HG03460 (cell line): ENCODE results near the gene KRTAP5-8.
"Not testable (repeated sequence)": the region's sequence is repeated elsewhere in the genome, so short reads cannot be mapped to it uniquely, and the experiment has no call there.

Source experiments
- ATAC-seq: cut with Tn5 transposase; IDR thresholded peaks from one replicate; pipeline ENCODE4 v1.9.1; 2021; ENCODE audit not compliant: unreplicated experiment

KRTAP5-8 gene

GRCh38 chr11:71542879-71543777 lies 5.3 kb downstream of the KRTAP5-8 start:
- ATAC-seq = no peak

GRCh38 chr11:71543866-71544265 lies 6.0 kb downstream of the KRTAP5-8 start:
- ATAC-seq = no peak

GRCh38 chr11:71544525-71545214 lies 6.8 kb downstream of the KRTAP5-8 start:
- ATAC-seq = no peak

- ATAC-seq = no peak
Observed at GRCh38 chr11:71545405-71545966, 7.7 kb downstream of the KRTAP5-8 start.

- ATAC-seq = no peak
Observed at GRCh38 chr11:71548120-71548519, 10.3 kb downstream of the KRTAP5-8 start, which contains the start of gene KRTAP5-9. Gene KRTAP5-9, plus strand, starts transcription at chr11:71548420. Its CDS starts 238 bp downstream, at chr11:71548658.

- no peak for ATAC-seq
Observed at GRCh38 chr11:71548716-71549151, 10.9 kb downstream of the KRTAP5-8 start.

GRCh38 chr11:71551711-71552110 lies 13.9 kb downstream of the KRTAP5-8 start:
- no peak for ATAC-seq

- ATAC-seq = no peak
Observed at GRCh38 chr11:71554996-71555395, 17.2 kb downstream of the KRTAP5-8 start.

- ATAC-seq = no peak
Observed at GRCh38 chr11:71555508-71555907, 17.7 kb downstream of the KRTAP5-8 start.

GRCh38 chr11:71556018-71556417 lies 18.2 kb downstream of the KRTAP5-8 start:
- no peak for ATAC-seq

GRCh38 chr11:71557257-71557656 lies 19.4 kb downstream of the KRTAP5-8 start:
- ATAC-seq = no peak

- no peak for ATAC-seq
Observed at GRCh38 chr11:71558996-71559395, 21.2 kb downstream of the KRTAP5-8 start.

GRCh38 chr11:71562120-71562519 lies 24.3 kb downstream of the KRTAP5-8 start:
- no peak for ATAC-seq

- ATAC-seq = no peak
Observed at GRCh38 chr11:71563406-71563805, 25.6 kb downstream of the KRTAP5-8 start.

- no peak for ATAC-seq
Observed at GRCh38 chr11:71564430-71564829, 26.6 kb downstream of the KRTAP5-8 start.

GRCh38 chr11:71565263-71565662 lies 27.4 kb downstream of the KRTAP5-8 start, which contains the start of gene KRTAP5-10:
Gene KRTAP5-10, plus strand, starts transcription at chr11:71565563. Its CDS starts 25 bp downstream, at chr11:71565588.
- no peak for ATAC-seq

GRCh38 chr11:71566081-71566620 lies 28.3 kb downstream of the KRTAP5-8 start:
- no peak for ATAC-seq

GRCh38 chr11:71566626-71567599 lies 29.1 kb downstream of the KRTAP5-8 start:
- not testable (repeated sequence) for ATAC-seq

GRCh38 chr11:71567633-71568032 lies 29.8 kb downstream of the KRTAP5-8 start:
- ATAC-seq = not testable (repeated sequence)
